K562 (cell line): ENCODE measurements around the gene RRAD. TPM values are rescaled to one million over a fixed set of nuclear protein-coding genes. Genes with fewer than 3 reads are reported as not detected.

ENCODE experiments used
- ARID4B ChIP-seq: sonication (generic); formaldehyde crosslinking; IDR thresholded peaks from 2 replicates; pipeline ENCODE4 v1.8.0; 2022; ENCODE audit warnings: mild to moderate bottlenecking, missing genetic modification reagents
- BRD9 ChIP-seq: fragments of 450-650 bp; IDR thresholded peaks from 2 replicates; pipeline ENCODE4 v1.6.1; 2018; ENCODE audit warnings: low read depth; ENCODE audit not compliant: partially characterized antibody
- MCM5 ChIP-seq: fragments of 450-650 bp; IDR thresholded peaks from 2 replicates; pipeline ENCODE4 v1.6.1; 2016; ENCODE audit warnings: low read depth
- NFIX ChIP-seq: fragments of 250-450 bp; sonication (Bioruptor Pico); IDR thresholded peaks from 2 replicates; pipeline ENCODE4 v1.4.0; 2020; ENCODE audit warnings: low read depth, mild to moderate bottlenecking, moderate library complexity
- NR2C1 ChIP-seq, 2 experiments: fragments of 450-650 bp; IDR thresholded peaks; 2 replicates each; pipeline ENCODE4 v1.6.1; 2017; ENCODE audit warnings: mild to moderate bottlenecking in 2 of 2, antibody characterized with exemption in 1 of 2, inconsistent platforms in 1 of 2, missing compliant biosample characterization in 1 of 2, missing genetic modification characterization in 1 of 2
- PHF8 ChIP-seq: fragments of 200-600 bp; sonication (generic); IDR thresholded peaks from 2 replicates; pipeline ENCODE4 v1.6.1; 2012; ENCODE audit warnings: mixed run types, mild to moderate bottlenecking, inconsistent platforms, low read length, moderate library complexity, borderline replicate concordance
- TAF9B ChIP-seq: fragments of 450-650 bp; IDR thresholded peaks from 2 replicates; pipeline ENCODE4 v1.6.1; 2018; ENCODE audit warnings: mild to moderate bottlenecking; ENCODE audit not compliant: partially characterized antibody
- TEAD2 ChIP-seq: fragments of 450-650 bp; IDR thresholded peaks from 2 replicates; pipeline ENCODE4 v1.6.1; 2016; ENCODE audit warnings: missing genetic modification characterization, control low read depth, missing compliant biosample characterization
- XRCC3 ChIP-seq: fragments of 450-650 bp; IDR thresholded peaks from 2 replicates; pipeline ENCODE4 v1.6.1; 2017; ENCODE audit warnings: mild to moderate bottlenecking, moderate library complexity
- ZEB2 ChIP-seq: fragments of 450-650 bp; IDR thresholded peaks from 2 replicates; pipeline ENCODE4 v1.6.1; 2016
- ZFP1 ChIP-seq: fragments of 450-650 bp; formaldehyde crosslinking; IDR thresholded peaks from 2 replicates; pipeline ENCODE4 v1.4.0; 2020; ENCODE audit warnings: mild to moderate bottlenecking, mixed read lengths
- ZNF347 ChIP-seq: fragments of 450-650 bp; formaldehyde crosslinking; IDR thresholded peaks from 2 replicates; pipeline ENCODE4 v1.4.0; 2020; ENCODE audit warnings: low read depth, mild to moderate bottlenecking, moderate library complexity
- ZNF780A ChIP-seq: fragments of 250-450 bp; sonication (Bioruptor Pico); IDR thresholded peaks from 2 replicates; pipeline ENCODE4 v1.5.0; 2021; ENCODE audit warnings: mild to moderate bottlenecking
- polyA plus RNA-seq, 8 experiments: library from polyadenylated mRNA; depleted of rRNA in 4 of 8; stranded (reverse) in 5 of 8; unstranded in 3 of 8; fragments of >200 nt; fragmentation: Nextera tagmentation in 2 of 8; fragmentation: Illumina TruSeq in 1 of 8; extraction: Ambion mirVana in 2 of 8; extraction: Trizol in 1 of 8; gene quantifications; 2 replicates each; pipeline versions ENCODE4 v1.2.1 to v1.2.3, GENCODE V29; 2011 to 2014; ENCODE audit warnings: inconsistent platforms in 1 of 8, missing spikeins in 1 of 8
- total RNA-seq, 7 experiments: library from RNA; depleted of rRNA in 6 of 7; stranded (reverse); fragments of >200 nt in 6 of 7; fragmentation: Illumina TruSeq in 2 of 7; extraction: Trizol in 2 of 7; gene quantifications; 2 replicates each; pipeline versions ENCODE4 v1.2.1 to v1.2.3, GENCODE V29; 2011 to 2021; ENCODE audit warnings: low replicate concordance in 1 of 7
- TF ChIP-seq, protein P1 (sequence below): sonication (generic); formaldehyde crosslinking; IDR thresholded peaks from 2 replicates; pipeline ENCODE4 v1.8.0; 2023; ENCODE audit warnings: mild to moderate bottlenecking, missing genetic modification reagents
- TF ChIP-seq, protein P2 (sequence below): sonication (generic); formaldehyde crosslinking; IDR thresholded peaks from 2 replicates; pipeline ENCODE4 v1.8.1; 2023; ENCODE audit warnings: mild to moderate bottlenecking, missing genetic modification reagents

Gene RRAD
- total and polyA plus RNA-seq, 9 of the 15 experiments (the other 6 are each of a cell fraction or from before 2014, with no cell fraction given): 0.09 to 0.20 (median 0.13) TPM; not detected in 5

GRCh38 chr16:66872943-66873684 is 52.2 kb downstream of the RRAD start (continued):
- TF ChIP-seq MCM5 (no peak), TAF9B (no peak), ZEB2 (peak; percentile 20; the same call in 1 of the 2 replicates), NFIX (CRISPR knock-in tag) (no peak), TEAD2 (tag) (no peak), BRD9 (peak; percentile 54), ZNF347 (CRISPR knock-in tag) (no peak), XRCC3 (no peak), PHF8 (peak; percentile 74; the same call in 1 of the 2 replicates), ZNF780A (CRISPR knock-in tag) (no peak), NR2C1 (IDR thresholded peaks at IDR 0.05) (no peak), NR2C1 (tag; IDR thresholded peaks at IDR 0.05) (no peak), ARID4B (CRISPR knock-in tag) (0 out of 2 replicates have a peak, but pooled peaks have one; percentile 27), ZFP1 (CRISPR knock-in tag) (no peak)
- TF ChIP-seq, protein P1, sequence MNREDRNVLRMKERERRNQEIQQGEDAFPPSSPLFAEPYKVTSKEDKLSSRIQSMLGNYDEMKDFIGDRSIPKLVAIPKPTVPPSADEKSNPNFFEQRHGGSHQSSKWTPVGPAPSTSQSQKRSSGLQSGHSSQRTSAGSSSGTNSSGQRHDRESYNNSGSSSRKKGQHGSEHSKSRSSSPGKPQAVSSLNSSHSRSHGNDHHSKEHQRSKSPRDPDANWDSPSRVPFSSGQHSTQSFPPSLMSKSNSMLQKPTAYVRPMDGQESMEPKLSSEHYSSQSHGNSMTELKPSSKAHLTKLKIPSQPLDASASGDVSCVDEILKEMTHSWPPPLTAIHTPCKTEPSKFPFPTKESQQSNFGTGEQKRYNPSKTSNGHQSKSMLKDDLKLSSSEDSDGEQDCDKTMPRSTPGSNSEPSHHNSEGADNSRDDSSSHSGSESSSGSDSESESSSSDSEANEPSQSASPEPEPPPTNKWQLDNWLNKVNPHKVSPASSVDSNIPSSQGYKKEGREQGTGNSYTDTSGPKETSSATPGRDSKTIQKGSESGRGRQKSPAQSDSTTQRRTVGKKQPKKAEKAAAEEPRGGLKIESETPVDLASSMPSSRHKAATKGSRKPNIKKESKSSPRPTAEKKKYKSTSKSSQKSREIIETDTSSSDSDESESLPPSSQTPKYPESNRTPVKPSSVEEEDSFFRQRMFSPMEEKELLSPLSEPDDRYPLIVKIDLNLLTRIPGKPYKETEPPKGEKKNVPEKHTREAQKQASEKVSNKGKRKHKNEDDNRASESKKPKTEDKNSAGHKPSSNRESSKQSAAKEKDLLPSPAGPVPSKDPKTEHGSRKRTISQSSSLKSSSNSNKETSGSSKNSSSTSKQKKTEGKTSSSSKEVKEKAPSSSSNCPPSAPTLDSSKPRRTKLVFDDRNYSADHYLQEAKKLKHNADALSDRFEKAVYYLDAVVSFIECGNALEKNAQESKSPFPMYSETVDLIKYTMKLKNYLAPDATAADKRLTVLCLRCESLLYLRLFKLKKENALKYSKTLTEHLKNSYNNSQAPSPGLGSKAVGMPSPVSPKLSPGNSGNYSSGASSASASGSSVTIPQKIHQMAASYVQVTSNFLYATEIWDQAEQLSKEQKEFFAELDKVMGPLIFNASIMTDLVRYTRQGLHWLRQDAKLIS (CRISPR knock-in tag): no peak
- TF ChIP-seq, protein P2, sequence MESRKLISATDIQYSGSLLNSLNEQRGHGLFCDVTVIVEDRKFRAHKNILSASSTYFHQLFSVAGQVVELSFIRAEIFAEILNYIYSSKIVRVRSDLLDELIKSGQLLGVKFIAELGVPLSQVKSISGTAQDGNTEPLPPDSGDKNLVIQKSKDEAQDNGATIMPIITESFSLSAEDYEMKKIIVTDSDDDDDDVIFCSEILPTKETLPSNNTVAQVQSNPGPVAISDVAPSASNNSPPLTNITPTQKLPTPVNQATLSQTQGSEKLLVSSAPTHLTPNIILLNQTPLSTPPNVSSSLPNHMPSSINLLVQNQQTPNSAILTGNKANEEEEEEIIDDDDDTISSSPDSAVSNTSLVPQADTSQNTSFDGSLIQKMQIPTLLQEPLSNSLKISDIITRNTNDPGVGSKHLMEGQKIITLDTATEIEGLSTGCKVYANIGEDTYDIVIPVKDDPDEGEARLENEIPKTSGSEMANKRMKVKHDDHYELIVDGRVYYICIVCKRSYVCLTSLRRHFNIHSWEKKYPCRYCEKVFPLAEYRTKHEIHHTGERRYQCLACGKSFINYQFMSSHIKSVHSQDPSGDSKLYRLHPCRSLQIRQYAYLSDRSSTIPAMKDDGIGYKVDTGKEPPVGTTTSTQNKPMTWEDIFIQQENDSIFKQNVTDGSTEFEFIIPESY (CRISPR knock-in tag): peak; percentile 66; the same call in 1 of the 2 replicates
